ENCODE data around the gene MRTFB. TPM values are rescaled to one million over a fixed set of nuclear protein-coding genes. Genes with fewer than 3 reads are reported as not detected.

Gene MRTFB
- total and polyA plus RNA-seq, 2 of the 13 experiments (the other 11 are each of a cell fraction or from before 2014, with no cell fraction given), result 11.4 to 14.0 TPM

- Histone ChIP-seq H3K4me1 (ENCODE audit: insufficient read depth, low read length) (peaks cover 72% of the 10 kb centered on the region), H2AFZ (ENCODE audit: low read length) (no peak overlapping the region), H3K79me2 (ENCODE audit: insufficient read depth, low read length) (peaks cover 25% of the 10 kb centered on the region), H3K36me3 (replicated peaks in 1 of 2; ENCODE audit: control insufficient read depth in 1 of 2, insufficient read depth in 2 of 2, low read length in 2 of 2) (no peaks in the 10 kb centered on the region), H4K20me1 (ENCODE audit: insufficient read depth, low read length) (no peaks in the 10 kb centered on the region; the same call in 1 of the 2 replicates), H3K27ac (ENCODE audit: extremely low read length, insufficient read depth, low read length) (no peak overlapping the region), H3K9ac (ENCODE audit: insufficient read depth, low read depth, low read length) (no peak overlapping the region), H3K9me3 (ENCODE audit: low read length) (no peaks in the 10 kb centered on the region), H3K27me3 (ENCODE audit: control insufficient read depth in 1 of 2, insufficient read depth in 2 of 2, low read length in 2 of 2) (no peaks in the 10 kb centered on the region), H3K4me2 (ENCODE audit: low read depth, low read length) (no peak overlapping the region), H3K4me3 (replicated peaks in 1 of 3; ENCODE audit: insufficient read depth in 1 of 3, low read depth in 2 of 3, low read length in 3 of 3) (no peak overlapping the region)
- TF ChIP-seq SMAD3 (CRISPR knock-in tag; IDR thresholded peaks at IDR 0.05) (no peak), TBL1XR1 (IDR thresholded peaks at IDR 0.05; ENCODE audit: borderline replicate concordance, low read length, partially characterized antibody) (no peak), CCDC6 (CRISPR knock-in tag; IDR thresholded peaks at IDR 0.05) (no peak), CHCHD3 (CRISPR knock-in tag; IDR thresholded peaks at IDR 0.05) (no peak), MED8 (CRISPR knock-in tag; IDR thresholded peaks at IDR 0.05; ENCODE audit: insufficient replicate concordance) (no peak), ZNF644 (CRISPR knock-in tag; IDR thresholded peaks at IDR 0.05; ENCODE audit: low read depth) (no peak), ZNF253 (CRISPR knock-in tag; IDR thresholded peaks at IDR 0.05; ENCODE audit: borderline replicate concordance) (no peak), SYNCRIP (IDR thresholded peaks at IDR 0.05; ENCODE audit: insufficient read depth, low read depth, low read length) (no peak), ZNF678 (CRISPR knock-in tag; IDR thresholded peaks at IDR 0.05) (no peak), CBFB (CRISPR knock-in tag; IDR thresholded peaks at IDR 0.05) (no peak), NRL (CRISPR knock-in tag; IDR thresholded peaks at IDR 0.05; ENCODE audit: borderline replicate concordance) (no peak), ZNF749 (CRISPR knock-in tag; IDR thresholded peaks at IDR 0.05; ENCODE audit: borderline replicate concordance) (no peak)
- TF ChIP-seq, protein P1, sequence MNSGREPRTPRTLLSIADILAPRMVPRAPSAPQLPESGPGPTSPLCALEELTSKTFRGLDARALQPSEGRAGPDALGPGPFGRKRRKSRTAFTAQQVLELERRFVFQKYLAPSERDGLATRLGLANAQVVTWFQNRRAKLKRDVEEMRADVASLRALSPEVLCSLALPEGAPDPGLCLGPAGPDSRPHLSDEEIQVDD (CRISPR knock-in tag; IDR thresholded peaks at IDR 0.05; ENCODE audit: borderline replicate concordance), result no peak
- TF ChIP-seq, protein P2, sequence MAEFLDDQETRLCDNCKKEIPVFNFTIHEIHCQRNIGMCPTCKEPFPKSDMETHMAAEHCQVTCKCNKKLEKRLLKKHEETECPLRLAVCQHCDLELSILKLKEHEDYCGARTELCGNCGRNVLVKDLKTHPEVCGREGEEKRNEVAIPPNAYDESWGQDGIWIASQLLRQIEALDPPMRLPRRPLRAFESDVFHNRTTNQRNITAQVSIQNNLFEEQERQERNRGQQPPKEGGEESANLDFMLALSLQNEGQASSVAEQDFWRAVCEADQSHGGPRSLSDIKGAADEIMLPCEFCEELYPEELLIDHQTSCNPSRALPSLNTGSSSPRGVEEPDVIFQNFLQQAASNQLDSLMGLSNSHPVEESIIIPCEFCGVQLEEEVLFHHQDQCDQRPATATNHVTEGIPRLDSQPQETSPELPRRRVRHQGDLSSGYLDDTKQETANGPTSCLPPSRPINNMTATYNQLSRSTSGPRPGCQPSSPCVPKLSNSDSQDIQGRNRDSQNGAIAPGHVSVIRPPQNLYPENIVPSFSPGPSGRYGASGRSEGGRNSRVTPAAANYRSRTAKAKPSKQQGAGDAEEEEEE (CRISPR knock-in tag; IDR thresholded peaks at IDR 0.05; ENCODE audit: borderline replicate concordance), result no peak
- TF ChIP-seq, protein P3, sequence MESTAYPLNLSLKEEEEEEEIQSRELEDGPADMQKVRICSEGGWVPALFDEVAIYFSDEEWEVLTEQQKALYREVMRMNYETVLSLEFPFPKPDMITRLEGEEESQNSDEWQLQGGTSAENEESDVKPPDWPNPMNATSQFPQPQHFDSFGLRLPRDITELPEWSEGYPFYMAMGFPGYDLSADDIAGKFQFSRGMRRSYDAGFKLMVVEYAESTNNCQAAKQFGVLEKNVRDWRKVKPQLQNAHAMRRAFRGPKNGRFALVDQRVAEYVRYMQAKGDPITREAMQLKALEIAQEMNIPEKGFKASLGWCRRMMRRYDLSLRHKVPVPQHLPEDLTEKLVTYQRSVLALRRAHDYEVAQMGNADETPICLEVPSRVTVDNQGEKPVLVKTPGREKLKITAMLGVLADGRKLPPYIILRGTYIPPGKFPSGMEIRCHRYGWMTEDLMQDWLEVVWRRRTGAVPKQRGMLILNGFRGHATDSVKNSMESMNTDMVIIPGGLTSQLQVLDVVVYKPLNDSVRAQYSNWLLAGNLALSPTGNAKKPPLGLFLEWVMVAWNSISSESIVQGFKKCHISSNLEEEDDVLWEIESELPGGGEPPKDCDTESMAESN (CRISPR knock-in tag; conservative IDR thresholded peaks at IDR 0.05), result no peak
- DNase-seq (ENCODE audit: low spot score) (no peak), FAIRE-seq (no peak), ATAC-seq (no peak)
- 95% methylated on average over 7 of the region's 7 CpGs for whole genome bisulfite sequencing (ENCODE audit: low lambda C conversion rate)
- BruUV-seq (replicated peaks), result no TSS peak
- intact Hi-C loops (cut with micrococcal nuclease; ENCODE audit: unreplicated experiment), result no loop called here
- in situ Hi-C loops (cut with HindIII; ENCODE audit: extremely low pct_ligation_motif_present, low pct_unique_long_range_greater_than_20kb), result no loop called here
- POLR2A ChIA-PET, result no interaction called here
- CTCF ChIA-PET (ENCODE audit: low intra/inter-chr PET ratio, low total read pairs), result no interaction called here
Measured at GRCh38 chr16:14109077-14109775, 38.1 kb downstream of the MRTFB start.

Measured in HepG2 (cell line).